Thyroid gland (tissue), 4 donors: ENCODE measurements around the gene ZNF83. TPM values are rescaled to one million over a fixed set of nuclear protein-coding genes. Genes with fewer than 3 reads are reported as not detected.
A peak's percentile ranks its signal among the peaks of the same experiment; 100 is the strongest.

Source experiments
- DNase-seq, 2 donors: peaks; one replicate each; pipeline ENCODE4 v3.0.0-alpha.2; 2019
- H3K27ac ChIP-seq, 3 donors: fragments of 200-600 bp; sonication (generic); 1 replicate in 2 of 3; 2 replicates in 1 of 3; pipeline ENCODE4 v1.5.1; 2016 to 2019; ENCODE audit warnings: mild to moderate bottlenecking in 1 of 3, moderate library complexity in 1 of 3
- H3K27me3 ChIP-seq: fragments of 200-600 bp; sonication (generic); one replicate; pipeline ENCODE4 v1.5.1; 2019
- H3K36me3 ChIP-seq, 2 donors: fragments of 200-600 bp; sonication (generic); one replicate each; pipeline ENCODE4 v1.5.1; 2016 to 2019
- H3K4me1 ChIP-seq, 2 donors: fragments of 200-600 bp; sonication (generic); one replicate each; pipeline ENCODE4 v1.5.1; 2017 to 2019
- H3K4me3 ChIP-seq, 3 donors: fragments of 200-600 bp; sonication (generic); replicated peaks in 1 of 3; 1 replicate in 2 of 3; 2 replicates in 1 of 3; pipeline ENCODE4 v1.5.1; 2016; ENCODE audit warnings: mild to moderate bottlenecking in 1 of 3
- H3K9me3 ChIP-seq: fragments of 200-600 bp; sonication (generic); one replicate; pipeline ENCODE4 v1.5.1; 2017
- CTCF ChIP-seq, 6 experiments: fragments of 200-600 bp in 3 of 6; fragments of 450-650 bp in 3 of 6; sonication (generic) in 3 of 6; IDR thresholded peaks; one replicate each; pipeline ENCODE4 v1.5.1; 2016 to 2019; ENCODE audit warnings: antibody characterized with exemption in 6 of 6, mild to moderate bottlenecking in 2 of 6, inconsistent platforms in 1 of 6, moderate library complexity in 1 of 6
- POLR2A ChIP-seq, 2 donors: fragments of 450-650 bp; IDR thresholded peaks; one replicate each; pipeline ENCODE4 v1.6.1; 2017; ENCODE audit warnings: antibody characterized with exemption in 2 of 2, mild to moderate bottlenecking in 2 of 2, moderate library complexity in 1 of 2
- WGBS, 2 donors: methylation state at CpG; one replicate each; pipeline ENCODE4 v1.1.5; 2017; 5-methylcytosine and 5-hydroxymethylcytosine counted together
- intact Hi-C: fragments of 100-400 bp; cut with DNase I; formaldehyde crosslinking; loops from one replicate; pipeline ENCODE4 v1.15.1; 2023
- total RNA-seq, 4 donors: library from RNA; depleted of rRNA; stranded (reverse); fragments of >200 nt; gene quantifications; one replicate each; pipeline ENCODE4 v1.2.3, GENCODE V29; 2016

The ZNF83 gene
- total RNA-seq, 4 donors from 2014 or later = 75.3 to 125 (median 97.0) TPM

DNA sequence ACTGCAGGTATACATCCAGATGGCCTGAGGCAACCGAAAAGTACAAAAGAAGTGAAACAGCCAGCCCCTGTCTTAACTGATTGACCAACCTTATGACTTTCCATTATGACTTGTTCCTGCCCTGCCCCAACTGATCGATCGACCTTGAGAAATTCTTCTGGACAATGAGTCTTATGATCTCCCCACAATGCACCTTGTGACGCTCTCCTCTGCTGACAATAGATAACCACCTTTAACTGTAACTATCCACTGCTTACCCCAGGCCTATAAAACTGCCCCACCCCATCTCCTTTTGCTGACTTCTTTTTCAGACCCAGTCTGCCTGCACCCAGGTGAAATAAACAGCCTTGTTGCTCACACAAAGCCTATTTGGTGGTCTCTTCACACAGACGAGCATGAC, 11.2 kb downstream of the ZNF83 start:
- no peaks in the 10 kb centered on the region for H3K9me3 ChIP-seq
- no peaks in the 10 kb centered on the region for H3K36me3 ChIP-seq
- intact Hi-C loops = no loop called here
- DNase-seq = no peak
- H3K27ac ChIP-seq = peak overlapping the region; percentile 36 to 58 (median 49)
- TF ChIP-seq CTCF (IDR thresholded peaks at IDR 0.05) = no peak
- TF ChIP-seq POLR2A (IDR thresholded peaks at IDR 0.05) = no peak
- 91 to 92% methylated on average over 5 of the region's 5 CpGs for whole genome bisulfite sequencing, 2 donors
- peaks cover 8 to 14% of the 10 kb centered on the region in 2 donors for H3K4me1 ChIP-seq
- H3K4me3 ChIP-seq = no peak overlapping the region
- H3K27me3 ChIP-seq = no peaks in the 10 kb centered on the region

GRCh38 chr19:52622261-52622660, 15.9 kb downstream of the ZNF83 start:
- Histone ChIP-seq H3K27me3 (no peaks in the 10 kb centered on the region), H3K27ac (peak overlapping the region in 1 of 3 donors; percentile 16), H3K4me1 (peaks cover 4 to 10% of the 10 kb centered on the region in 2 donors), H3K36me3 (peaks cover 0 to 5% of the 10 kb centered on the region in 2 donors), H3K9me3 (no peaks in the 10 kb centered on the region), H3K4me3 (no peak overlapping the region)
- WGBS, 2 donors = 62 to 81% methylated on average over 2 of the region's 2 CpGs
- DNase-seq = peak in 1 of 2 donors; percentile 25
- peak in 3 of 6 experiments; percentile 29 to 37 (median 35) for TF ChIP-seq CTCF (IDR thresholded peaks at IDR 0.05)
- no peak for TF ChIP-seq POLR2A (IDR thresholded peaks at IDR 0.05)
- intact Hi-C loops = no loop called here

GRCh38 chr19:52621376-52621775, 16.8 kb downstream of the ZNF83 start:
- Histone ChIP-seq H3K27ac (no peak overlapping the region), H3K9me3 (no peaks in the 10 kb centered on the region), H3K27me3 (no peaks in the 10 kb centered on the region), H3K36me3 (peaks cover 4 to 5% of the 10 kb centered on the region in 2 donors), H3K4me1 (peaks cover 2 to 4% of the 10 kb centered on the region in 2 donors), H3K4me3 (no peak overlapping the region)
- TF ChIP-seq POLR2A (IDR thresholded peaks at IDR 0.05) = no peak
- no peak for TF ChIP-seq CTCF (IDR thresholded peaks at IDR 0.05)
- 90 to 92% methylated on average over 3 of the region's 3 CpGs for WGBS, 2 donors
- intact Hi-C loops = no loop called here
- DNase-seq = no peak

DNA sequence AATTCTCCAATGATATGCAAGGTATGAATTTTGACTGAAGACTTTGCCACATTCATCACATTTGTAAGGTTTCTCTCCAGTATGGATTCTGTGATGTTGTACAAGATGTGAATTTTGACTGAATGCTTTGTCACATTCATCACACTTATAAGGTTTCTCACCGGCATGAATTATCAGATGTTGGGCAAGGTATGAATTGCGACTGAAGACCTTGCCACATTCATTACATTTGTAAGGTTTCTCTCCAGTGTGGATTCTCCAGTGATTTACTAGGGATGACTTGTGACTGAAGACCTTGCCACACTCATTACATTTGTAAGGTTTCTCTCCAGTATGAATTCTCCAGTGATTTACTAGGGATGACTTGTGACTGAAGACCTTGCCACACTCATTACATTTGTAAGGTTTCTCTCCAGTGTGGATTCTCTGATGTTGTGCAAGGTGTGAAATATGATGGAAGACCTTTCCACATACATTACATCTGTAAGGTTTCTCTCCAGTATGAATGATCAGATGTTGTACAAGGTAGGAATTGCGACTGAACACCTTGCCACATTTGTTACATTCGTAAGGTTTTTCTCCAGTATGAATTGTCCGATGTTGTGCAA, 24.8 kb downstream of the ZNF83 start:
- no peak for TF ChIP-seq POLR2A (IDR thresholded peaks at IDR 0.05)
- no peak for TF ChIP-seq CTCF (IDR thresholded peaks at IDR 0.05)
- Histone ChIP-seq H3K4me3 (no peak overlapping the region), H3K4me1 (peaks cover 0 to 3% of the 10 kb centered on the region in 2 donors), H3K9me3 (no peaks in the 10 kb centered on the region), H3K36me3 (peaks cover 12 to 21% of the 10 kb centered on the region in 2 donors), H3K27ac (no peak overlapping the region), H3K27me3 (no peaks in the 10 kb centered on the region)
- WGBS, 2 donors = 96 to 98% methylated on average over 5 of the region's 5 CpGs
- intact Hi-C loops = no loop called here
- DNase-seq = no peak

DNA sequence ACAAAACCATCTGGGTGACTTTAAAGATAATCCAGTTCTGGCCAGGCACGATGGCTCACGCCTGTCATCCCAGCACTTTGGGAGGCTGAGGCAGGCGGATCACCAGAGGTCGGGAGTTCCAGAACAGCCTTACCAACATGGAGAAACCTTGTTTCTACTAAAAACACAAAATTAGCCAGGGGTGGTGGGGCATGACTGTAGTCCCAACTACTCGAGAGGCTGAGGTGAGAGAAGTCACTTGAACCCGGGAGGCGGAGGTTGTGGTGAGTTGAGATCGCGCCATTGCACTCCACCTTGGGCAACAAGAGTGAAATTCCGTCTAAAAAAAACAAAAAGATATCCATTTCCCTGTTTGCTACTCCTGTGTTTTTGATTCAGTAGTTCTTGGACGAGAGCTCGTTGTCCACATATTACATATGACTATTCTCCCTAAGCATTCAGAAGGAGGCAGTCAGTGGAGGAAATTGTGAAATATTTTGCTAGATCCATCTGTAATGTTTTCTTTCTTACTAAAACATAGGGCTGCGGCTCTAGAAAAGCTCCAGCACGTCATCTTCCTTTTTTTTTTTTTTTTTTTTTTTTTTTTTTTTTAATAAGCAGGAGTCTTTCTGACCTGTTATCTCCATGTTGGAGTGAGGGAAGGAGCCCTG, 34.5 kb downstream of the ZNF83 start:
- DNase-seq = peak; percentile 86 to 90
- TF ChIP-seq CTCF (IDR thresholded peaks at IDR 0.05) = no peak
- TF ChIP-seq POLR2A (IDR thresholded peaks at IDR 0.05) = no peak
- Histone ChIP-seq H3K4me3 (no peak overlapping the region), H3K4me1 (peaks cover 11 to 30% of the 10 kb centered on the region in 2 donors), H3K27ac (peak overlapping the region; percentile 65 to 72 (median 66)), H3K9me3 (no peaks in the 10 kb centered on the region), H3K27me3 (no peaks in the 10 kb centered on the region), H3K36me3 (no peaks in the 10 kb centered on the region)
- intact Hi-C loops = no loop called here
- WGBS, 2 donors = 31 to 39% methylated on average over 14 of the region's 14 CpGs
